ENCODE measurements around the gene NELFE. TPM values are rescaled to one million over a fixed set of nuclear protein-coding genes. Genes with fewer than 3 reads are reported as not detected.
"Not testable (repeated sequence)": the region's sequence is repeated elsewhere in the genome, so short reads cannot be mapped to it uniquely, and the experiment has no call there.

The NELFE gene
- polyA plus RNA-seq, 5 donors, result 76.5 to 93.4 (median 81.9) TPM

DNA sequence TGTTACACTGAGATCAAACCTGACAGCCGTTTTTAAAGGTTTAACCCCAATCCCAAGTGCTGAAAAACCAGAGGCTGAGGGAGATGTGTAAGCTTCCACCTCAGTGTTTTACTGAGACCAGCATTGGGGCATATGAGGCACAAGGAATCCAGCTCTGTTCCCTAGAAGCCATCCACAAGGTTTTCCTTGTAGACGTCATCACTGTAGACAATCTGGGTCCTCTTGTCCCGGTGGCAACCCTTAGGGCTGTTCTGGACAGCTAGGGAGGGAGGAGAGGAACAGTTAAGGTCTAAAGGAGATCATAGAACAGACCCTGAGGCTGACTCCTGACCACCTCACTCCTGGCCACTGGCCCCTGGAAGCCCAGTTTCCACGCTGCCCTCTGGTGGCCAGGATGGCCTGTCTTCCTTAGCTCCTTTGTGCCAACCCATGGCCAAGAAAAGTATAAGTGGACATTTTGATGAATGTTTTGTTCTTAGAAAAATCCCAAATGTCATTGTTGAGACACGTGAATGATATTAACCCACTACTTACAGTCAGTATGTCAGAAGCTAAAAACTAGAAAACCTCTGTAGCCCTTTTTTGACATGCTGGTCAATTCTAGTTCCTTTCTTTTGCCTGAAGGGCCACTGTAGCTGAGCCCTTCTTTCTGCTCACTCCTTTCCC, 6.5 kb downstream of the NELFE start:
- no peak for DNase-seq

GRCh38 chr6:31949926-31950548, 8.7 kb downstream of the NELFE start:
- no peak for DNase-seq

- DNase-seq, result no peak
These were observed 9.9 kb downstream of the NELFE start for GRCh38 chr6:31948753-31949413.

DNA sequence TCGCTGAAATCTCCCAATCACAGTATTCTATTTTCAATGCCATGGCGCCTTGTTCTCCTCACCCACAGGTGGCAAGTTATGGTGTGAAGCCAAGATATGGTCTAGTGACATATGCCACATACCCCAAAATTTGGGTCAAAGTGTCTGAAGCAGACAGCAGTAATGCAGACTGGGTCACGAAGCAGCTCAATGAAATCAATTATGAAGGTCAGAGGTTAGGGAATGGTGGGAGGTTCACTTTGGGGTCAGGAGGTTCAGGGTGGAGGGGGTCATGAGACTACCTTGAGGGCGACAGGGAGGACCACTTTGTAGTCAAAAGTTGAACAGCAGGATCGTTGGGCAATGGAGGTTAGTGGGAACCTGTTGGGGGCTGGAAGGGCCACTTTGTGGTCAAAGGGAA, 10.5 kb downstream of the NELFE start:
- DNase-seq, result no peak

DNA sequence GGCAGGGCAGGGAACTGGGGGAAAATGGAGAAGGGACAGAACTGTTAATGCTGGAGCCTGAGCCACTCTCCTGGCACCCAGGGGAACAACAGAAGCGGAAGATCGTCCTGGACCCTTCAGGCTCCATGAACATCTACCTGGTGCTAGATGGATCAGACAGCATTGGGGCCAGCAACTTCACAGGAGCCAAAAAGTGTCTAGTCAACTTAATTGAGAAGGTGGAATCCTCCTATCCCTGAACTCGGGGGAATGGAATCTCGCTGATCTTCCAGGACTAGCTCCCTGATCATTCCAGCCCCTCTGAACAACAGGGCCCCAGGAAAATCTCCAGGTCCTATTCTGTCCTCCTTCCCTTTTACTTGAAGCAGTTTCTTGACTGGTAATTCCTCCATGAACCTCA, 10.9 kb downstream of the NELFE start:
- DNase-seq, result no peak

DNA sequence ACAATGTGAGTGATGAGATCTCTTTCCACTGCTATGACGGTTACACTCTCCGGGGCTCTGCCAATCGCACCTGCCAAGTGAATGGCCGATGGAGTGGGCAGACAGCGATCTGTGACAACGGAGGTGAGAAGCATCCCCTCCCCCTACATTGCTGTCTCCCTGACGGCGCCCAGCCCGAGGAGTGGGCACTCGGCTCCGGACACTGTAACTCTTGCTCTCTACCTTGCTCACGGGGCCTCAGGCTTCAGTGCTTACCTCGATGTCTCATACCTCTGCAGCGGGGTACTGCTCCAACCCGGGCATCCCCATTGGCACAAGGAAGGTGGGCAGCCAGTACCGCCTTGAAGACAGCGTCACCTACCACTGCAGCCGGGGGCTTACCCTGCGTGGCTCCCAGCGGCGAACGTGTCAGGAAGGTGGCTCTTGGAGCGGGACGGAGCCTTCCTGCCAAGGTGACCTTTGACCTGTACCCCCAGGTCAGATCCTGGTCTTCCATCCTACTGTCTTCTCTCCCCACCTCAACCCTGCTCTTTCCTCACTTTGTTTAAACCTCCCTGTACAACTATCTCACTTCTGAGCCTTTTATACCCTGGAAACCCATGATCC, 11.6 kb downstream of the NELFE start:
- DNase-seq, result no peak

DNA sequence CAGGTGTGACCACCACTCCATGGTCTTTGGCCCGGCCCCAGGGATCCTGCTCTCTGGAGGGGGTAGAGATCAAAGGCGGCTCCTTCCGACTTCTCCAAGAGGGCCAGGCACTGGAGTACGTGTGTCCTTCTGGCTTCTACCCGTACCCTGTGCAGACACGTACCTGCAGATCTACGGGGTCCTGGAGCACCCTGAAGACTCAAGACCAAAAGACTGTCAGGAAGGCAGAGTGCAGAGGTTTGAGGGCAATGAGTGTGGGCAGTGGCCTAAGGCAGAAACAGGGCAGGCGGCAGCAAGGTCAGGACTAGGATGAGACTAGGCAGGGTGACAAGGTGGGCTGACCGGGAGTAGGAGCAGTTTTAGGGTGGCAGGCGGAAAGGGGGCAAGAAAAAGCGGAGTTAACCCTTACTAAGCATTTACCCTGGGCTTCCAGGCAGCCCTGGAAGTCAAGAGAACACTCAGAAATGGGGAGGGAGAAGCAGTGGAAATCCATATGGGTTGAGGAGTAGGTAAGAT, 12.3 kb downstream of the NELFE start:
- no peak for DNase-seq

DNA sequence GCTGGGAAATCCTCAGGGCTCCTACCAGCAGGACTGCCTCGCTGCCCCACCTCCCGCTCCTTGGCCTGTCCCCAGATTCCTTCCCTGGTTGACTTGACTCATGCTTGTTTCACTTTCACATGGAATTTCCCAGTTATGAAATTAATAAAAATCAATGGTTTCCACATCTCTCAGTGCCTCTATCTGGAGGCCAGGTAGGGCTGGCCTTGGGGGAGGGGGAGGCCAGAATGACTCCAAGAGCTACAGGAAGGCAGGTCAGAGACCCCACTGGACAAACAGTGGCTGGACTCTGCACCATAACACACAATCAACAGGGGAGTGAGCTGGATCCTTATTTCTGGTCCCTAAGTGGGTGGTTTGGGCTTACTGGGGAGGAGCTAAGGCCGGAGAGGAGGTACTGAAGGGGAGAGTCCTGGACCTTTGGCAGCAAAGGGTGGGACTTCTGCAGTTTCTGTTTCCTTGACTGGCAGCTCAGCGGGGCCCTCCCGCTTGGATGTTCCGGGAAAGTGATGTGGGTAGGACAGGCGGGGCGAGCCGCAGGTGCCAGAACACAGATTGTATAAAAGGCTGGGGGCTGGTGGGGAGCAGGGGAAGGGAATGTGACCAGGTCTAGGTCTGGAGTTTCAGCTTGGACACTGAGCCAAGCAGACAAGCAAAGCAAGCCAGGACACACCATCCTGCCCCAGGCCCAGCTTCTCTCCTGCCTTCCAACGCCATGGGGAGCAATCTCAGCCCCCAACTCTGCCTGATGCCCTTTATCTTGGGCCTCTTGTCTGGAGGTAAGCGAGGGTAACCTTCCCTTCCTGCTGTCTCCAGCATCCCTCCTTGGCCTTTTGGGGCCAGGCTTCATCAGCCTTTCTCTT, 13.0 kb downstream of the NELFE start, which contains the start of gene CFB:
Gene CFB (plus strand): TSS at position 589 of the 863 bp plus-strand sequence. CDS start 127 bp downstream, at position 716.
- DNase-seq, result no peak

DNA sequence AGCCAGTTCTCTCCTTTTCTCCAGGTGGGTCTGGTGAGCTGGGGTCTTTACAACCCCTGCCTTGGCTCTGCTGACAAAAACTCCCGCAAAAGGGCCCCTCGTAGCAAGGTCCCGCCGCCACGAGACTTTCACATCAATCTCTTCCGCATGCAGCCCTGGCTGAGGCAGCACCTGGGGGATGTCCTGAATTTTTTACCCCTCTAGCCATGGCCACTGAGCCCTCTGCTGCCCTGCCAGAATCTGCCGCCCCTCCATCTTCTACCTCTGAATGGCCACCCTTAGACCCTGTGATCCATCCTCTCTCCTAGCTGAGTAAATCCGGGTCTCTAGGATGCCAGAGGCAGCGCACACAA, 13.6 kb downstream of the NELFE start:
- DNase-seq, result no peak

DNA sequence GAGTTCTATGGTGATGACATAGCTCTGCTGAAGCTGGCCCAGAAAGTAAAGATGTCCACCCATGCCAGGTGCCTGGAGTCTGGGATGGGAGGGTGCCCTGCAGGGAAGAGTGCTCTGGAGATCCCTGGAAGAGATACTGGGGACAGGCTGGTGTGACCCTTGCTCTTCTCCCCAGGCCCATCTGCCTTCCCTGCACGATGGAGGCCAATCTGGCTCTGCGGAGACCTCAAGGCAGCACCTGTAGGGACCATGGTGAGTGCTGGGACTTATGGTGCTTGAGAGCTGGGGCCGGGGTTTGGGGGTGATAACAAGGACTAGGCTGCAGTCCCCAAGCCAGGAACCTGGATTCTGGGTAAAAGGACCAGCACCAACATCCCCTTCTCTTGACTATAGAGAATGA, 15.0 kb downstream of the NELFE start:
- DNase-seq, result no peak

DNA sequence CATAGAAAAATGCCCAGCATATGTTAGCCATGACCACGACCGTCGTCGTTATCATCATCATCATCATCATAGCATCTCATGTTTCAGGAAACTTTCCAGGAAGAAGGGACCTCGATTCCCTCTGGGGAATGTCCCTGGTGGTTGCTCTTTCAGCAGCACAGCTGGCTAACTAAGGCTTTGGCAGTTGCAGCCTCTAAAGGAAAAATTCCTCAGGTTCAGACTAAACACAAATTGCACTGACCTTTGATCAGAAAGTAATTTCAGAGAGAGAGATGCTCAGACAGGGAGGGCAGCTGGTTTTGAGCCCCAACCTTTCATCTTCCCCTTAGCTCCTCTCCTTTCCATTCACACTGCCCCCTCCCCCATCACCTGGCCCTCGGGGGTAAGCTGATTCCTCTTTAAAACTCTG, 18.5 kb downstream of the NELFE start:
- DNase-seq, result no peak

GRCh38 chr6:31935823-31936222, 22.9 kb downstream of the NELFE start:
- DNase-seq, result no peak

- DNase-seq, result no peak
These were observed 23.8 kb downstream of the NELFE start for GRCh38 chr6:31935021-31935420.

DNA sequence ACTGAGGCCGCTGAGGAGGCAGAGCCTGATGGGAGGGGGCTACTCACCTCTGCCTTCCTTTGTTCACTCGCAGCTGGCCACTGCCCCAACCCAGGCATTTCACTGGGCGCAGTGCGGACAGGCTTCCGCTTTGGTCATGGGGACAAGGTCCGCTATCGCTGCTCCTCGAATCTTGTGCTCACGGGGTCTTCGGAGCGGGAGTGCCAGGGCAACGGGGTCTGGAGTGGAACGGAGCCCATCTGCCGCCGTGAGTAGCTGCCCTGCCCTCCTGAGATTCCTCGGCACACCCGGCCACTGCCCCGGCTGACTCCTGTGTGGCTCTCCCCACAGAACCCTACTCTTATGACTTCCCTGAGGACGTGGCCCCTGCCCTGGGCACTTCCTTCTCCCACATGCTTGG, 25.2 kb downstream of the NELFE start:
- no peak for DNase-seq

- not testable (repeated sequence) for DNase-seq
These were observed 26.6 kb downstream of the NELFE start for GRCh38 chr6:31932137-31932536.

DNA sequence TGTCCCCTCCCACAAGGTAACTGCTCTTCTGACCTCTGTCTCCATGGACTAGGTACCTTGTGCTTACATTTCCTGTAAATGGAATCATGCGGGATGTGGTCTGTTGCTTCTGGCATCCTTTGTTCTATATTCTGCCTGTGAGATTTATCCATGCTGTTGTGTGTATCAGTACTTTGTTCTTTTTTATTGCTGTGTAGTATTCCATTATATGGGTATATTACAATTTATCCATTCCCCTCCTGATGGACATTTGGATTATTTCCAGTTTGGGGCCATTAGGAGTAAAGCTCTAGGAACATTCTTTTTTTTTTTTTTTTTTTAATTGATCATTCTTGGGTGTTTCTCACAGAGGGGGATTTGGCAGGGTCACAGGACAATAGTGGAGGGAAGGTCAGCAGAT, 27.8 kb downstream of the NELFE start:
- no peak for DNase-seq

GRCh38 chr6:31928672-31928939, 30.2 kb downstream of the NELFE start:
- no peak for DNase-seq

- no peak for DNase-seq
These were observed 30.7 kb downstream of the NELFE start for GRCh38 chr6:31927863-31928671.

DNA sequence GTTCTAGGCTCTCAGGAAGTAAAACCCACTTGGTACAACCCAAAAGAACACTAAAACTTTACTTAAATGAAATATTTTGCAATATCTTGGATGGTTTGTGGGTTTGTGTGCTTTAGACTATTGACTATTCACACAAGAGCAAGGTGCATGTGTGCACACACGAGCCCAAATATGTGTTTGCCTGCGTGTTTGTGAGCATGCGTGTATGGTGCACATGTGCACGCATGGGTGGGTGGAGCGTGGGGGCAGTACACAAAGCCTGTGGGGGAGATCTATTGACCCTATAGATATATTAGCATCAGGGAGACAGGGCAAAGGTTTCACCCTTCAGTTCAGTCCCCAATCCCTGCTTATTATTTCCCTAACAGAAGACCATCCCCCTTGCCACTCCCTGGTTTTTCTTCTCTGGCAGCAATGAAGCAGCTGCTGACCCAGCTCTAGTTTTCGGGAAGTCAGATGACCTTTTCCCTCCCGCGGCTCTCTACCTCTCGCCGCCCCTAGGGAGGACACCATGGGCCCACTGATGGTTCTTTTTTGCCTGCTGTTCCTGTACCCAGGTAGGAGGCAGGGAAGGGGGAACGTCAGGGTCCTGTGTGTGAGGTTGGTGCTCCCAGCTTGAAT, 31.4 kb downstream of the NELFE start, which contains the start of gene C2:
Gene C2 (plus strand): TSS at position 476 of the 621 bp plus-strand sequence. CDS start 36 bp downstream, at position 512.
- DNase-seq, result no peak

DNA sequence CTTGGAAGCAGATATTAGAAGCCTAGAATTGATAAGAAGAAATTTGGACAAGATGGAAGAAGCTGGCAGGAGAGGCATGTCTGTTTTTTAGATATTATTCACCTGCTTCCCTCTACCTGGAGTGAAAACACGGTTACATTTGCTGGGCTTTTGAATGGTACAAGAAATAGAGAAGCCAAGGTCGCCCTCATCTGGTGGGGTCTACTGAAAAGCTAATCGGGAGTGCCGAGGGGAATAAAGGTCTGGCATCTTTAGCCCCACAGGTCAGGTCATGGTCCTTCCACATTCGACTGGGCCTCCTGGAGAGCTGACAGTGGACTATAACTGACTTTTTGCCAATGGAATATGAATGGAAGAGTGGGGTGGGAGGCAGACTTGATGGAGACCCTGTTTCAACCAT, 35.8 kb downstream of the NELFE start:
- no peak for DNase-seq
